PC-9 (cell line): ENCODE data around the gene ICE2.

Experiments used
- EZH2 ChIP-seq: fragments of 200-600 bp; sonication (generic); IDR thresholded peaks from 2 replicates; pipeline ENCODE4 v1.8.0; 2017; ENCODE audit warnings: antibody characterized with exemption, low read depth
- TF ChIP-seq, protein P1 (sequence below): fragments of 200-600 bp; sonication (generic); conservative IDR thresholded peaks from 2 replicates; pipeline ENCODE4 v1.6.1; 2017; ENCODE audit warnings: mixed run types, antibody characterized with exemption, mild to moderate bottlenecking, moderate library complexity

DNA sequence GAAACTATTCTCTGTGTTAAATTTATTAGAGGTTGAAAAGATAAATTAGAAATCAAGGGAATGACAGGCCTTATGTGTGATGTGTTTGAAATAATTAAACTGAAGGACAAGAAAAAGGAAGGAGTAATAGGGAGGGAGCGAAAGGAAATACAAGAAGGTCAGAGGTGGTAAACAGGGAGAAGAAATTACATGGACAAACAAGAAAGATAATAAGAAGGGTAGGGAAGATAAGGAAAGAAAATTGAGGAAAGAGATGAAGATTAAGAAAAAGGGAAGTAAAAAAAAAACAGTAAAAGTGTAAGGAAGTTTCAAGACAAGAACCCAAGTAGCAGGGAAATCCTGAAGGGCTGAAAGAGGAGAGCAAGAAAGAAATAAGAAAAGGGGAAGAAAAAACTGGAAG is 54.9 kb downstream of the ICE2 start:
- TF ChIP-seq, protein P1, sequence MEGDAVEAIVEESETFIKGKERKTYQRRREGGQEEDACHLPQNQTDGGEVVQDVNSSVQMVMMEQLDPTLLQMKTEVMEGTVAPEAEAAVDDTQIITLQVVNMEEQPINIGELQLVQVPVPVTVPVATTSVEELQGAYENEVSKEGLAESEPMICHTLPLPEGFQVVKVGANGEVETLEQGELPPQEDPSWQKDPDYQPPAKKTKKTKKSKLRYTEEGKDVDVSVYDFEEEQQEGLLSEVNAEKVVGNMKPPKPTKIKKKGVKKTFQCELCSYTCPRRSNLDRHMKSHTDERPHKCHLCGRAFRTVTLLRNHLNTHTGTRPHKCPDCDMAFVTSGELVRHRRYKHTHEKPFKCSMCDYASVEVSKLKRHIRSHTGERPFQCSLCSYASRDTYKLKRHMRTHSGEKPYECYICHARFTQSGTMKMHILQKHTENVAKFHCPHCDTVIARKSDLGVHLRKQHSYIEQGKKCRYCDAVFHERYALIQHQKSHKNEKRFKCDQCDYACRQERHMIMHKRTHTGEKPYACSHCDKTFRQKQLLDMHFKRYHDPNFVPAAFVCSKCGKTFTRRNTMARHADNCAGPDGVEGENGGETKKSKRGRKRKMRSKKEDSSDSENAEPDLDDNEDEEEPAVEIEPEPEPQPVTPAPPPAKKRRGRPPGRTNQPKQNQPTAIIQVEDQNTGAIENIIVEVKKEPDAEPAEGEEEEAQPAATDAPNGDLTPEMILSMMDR, result no peak
- no peak for TF ChIP-seq EZH2
